Subcutaneous adipose tissue (tissue), 4 donors: ENCODE results near the gene GLIS2. TPM values are rescaled to one million over a fixed set of nuclear protein-coding genes. Genes with fewer than 3 reads are reported as not detected.

Source experiments
- total RNA-seq, 4 donors: library from RNA; depleted of rRNA; stranded (reverse); fragments of >200 nt; gene quantifications; one replicate each; pipeline ENCODE4 v1.1.0, GENCODE V29; 2016
- TF ChIP-seq, protein P1 (sequence below): fragments of 450-650 bp; IDR thresholded peaks from one replicate; pipeline ENCODE4 v1.5.1; 2016; ENCODE audit warnings: low read depth, mild to moderate bottlenecking, control low read depth, antibody characterized with exemption, moderate library complexity

GLIS2 gene
- total RNA-seq, 4 donors from 2014 or later, result 0.85 to 2.1 (median 1.5) TPM

DNA sequence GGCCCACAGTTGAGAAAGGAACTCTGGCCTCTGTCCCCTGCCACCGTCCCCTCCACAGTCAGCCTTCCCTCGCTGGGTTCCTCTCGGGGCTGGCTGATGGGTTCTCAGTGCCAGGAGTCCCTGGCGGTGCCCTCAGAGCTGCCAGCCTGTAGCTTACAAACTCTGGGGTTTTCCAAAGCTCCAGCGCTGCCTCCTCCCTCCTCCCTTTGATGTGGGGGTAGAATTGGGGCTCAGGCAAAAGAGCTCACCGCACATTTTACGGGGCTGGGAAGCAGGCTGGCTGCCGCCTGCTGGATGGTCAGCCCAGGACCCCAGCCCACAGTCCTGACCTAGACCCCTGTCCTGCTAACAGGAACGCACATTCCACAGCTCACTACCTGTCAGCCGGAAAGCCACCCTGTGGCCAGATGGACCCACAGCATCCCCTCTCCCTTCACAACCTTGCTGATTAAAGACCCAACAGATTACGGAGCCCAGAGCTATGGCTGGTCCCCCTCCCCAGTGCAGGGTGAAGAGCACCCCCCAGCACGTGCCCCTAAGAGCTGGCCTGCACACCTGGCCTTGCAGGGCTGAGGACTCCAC, 61.8 kb downstream of the GLIS2 start:
- TF ChIP-seq, protein P1, sequence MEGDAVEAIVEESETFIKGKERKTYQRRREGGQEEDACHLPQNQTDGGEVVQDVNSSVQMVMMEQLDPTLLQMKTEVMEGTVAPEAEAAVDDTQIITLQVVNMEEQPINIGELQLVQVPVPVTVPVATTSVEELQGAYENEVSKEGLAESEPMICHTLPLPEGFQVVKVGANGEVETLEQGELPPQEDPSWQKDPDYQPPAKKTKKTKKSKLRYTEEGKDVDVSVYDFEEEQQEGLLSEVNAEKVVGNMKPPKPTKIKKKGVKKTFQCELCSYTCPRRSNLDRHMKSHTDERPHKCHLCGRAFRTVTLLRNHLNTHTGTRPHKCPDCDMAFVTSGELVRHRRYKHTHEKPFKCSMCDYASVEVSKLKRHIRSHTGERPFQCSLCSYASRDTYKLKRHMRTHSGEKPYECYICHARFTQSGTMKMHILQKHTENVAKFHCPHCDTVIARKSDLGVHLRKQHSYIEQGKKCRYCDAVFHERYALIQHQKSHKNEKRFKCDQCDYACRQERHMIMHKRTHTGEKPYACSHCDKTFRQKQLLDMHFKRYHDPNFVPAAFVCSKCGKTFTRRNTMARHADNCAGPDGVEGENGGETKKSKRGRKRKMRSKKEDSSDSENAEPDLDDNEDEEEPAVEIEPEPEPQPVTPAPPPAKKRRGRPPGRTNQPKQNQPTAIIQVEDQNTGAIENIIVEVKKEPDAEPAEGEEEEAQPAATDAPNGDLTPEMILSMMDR, result no peak

DNA sequence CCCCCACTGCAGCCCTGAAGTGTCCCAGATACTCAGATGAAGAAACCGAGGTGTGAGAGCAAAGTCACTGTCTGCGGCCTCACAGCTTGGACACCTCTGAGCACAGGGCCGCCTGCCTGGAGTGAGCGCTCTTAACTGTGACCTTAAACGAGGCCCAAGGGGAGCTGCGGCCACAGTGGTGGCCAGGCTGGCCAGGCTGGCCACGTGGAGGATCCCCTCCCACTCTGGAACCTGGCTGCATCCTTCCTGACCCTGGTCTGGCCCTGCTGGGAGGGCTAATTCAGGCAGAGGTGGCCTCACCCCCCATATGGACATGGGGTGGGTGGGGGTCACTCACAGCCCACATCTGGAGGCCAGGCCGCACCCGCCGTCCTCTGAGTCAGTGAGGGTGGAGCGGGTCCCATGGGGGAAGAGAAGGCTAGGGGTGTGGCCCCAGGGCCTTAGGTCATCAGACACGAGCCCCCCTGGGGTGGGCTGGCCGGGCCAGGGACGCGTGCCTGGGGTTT, 62.3 kb downstream of the GLIS2 start:
- TF ChIP-seq, protein P1, result no peak

DNA sequence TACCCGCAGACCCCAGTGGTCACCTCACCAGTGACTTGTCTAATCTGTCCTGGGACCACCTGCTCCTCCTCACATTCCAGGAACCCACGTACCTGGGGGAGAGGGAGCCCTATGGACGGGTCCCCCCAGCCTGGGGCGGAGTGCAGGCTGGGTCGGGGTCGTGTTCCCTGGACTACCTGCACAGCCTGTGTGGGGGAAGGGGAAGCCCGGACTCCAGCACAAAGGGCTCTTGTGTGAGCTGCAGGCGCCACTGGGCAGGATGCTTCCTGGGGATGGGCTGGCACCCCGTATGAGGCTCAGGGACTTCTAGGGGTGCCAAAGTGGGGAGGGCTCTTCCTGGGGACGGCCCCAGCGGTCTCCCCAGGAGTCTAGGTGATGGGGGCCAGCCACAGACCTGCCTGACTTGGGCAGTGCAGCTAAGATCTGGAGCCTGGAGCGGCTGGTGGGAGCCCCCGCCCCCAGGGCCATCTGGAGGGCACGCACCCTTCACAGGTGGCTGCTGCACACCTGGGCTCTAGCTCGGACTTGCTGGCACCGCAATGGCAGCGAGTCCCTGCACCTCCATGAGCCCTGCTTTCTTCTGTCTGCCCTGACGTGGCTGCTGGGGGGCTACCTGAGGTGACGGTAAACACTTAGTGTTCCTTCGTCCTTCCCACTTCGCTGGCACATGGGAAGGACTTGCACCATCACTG, 63.3 kb downstream of the GLIS2 start:
- TF ChIP-seq, protein P1, result no peak

DNA sequence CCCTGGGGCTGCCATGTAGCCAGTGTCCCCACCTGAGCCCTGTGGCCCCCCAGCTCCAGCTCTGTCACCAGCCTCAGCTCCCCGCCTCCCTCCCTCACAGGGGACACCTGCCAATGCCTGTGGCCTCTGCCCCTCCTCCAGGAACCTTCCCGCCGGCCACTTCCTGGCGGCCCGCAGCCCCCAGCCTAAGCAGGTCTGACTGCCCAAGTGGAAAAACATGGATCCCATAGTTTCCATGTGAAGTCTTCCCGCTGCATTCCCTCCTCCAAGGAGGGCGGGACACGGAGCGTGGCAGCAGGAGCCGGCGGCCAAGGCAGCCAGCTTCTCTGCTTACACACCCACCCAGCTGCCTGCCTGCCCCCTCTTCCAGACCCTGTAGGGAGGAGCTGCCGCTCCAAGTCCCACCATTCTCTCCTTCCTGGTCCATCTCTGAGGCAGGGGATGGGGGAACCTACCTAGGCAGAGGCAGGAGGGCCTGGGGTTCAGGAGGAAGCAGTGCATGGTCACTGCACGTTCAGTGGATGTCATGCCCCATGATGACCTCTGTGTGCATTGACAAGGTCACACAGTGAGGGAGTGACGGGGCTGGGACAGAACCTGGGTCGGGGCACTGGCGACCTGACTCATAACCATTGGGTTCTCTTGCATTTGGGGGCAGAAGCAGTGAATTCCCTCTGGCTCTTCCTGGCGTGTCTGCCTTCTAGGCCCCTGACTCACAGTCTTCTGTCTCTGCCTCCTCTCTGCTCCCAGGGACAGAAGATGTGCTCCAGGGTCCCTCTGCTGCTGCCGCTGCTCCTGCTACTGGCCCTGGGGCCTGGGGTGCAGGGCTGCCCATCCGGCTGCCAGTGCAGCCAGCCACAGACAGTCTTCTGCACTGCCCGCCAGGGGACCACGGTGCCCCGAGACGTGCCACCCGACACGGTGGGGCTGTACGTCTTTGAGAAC, 64.5 kb downstream of the GLIS2 start:
- TF ChIP-seq, protein P1, result no peak

DNA sequence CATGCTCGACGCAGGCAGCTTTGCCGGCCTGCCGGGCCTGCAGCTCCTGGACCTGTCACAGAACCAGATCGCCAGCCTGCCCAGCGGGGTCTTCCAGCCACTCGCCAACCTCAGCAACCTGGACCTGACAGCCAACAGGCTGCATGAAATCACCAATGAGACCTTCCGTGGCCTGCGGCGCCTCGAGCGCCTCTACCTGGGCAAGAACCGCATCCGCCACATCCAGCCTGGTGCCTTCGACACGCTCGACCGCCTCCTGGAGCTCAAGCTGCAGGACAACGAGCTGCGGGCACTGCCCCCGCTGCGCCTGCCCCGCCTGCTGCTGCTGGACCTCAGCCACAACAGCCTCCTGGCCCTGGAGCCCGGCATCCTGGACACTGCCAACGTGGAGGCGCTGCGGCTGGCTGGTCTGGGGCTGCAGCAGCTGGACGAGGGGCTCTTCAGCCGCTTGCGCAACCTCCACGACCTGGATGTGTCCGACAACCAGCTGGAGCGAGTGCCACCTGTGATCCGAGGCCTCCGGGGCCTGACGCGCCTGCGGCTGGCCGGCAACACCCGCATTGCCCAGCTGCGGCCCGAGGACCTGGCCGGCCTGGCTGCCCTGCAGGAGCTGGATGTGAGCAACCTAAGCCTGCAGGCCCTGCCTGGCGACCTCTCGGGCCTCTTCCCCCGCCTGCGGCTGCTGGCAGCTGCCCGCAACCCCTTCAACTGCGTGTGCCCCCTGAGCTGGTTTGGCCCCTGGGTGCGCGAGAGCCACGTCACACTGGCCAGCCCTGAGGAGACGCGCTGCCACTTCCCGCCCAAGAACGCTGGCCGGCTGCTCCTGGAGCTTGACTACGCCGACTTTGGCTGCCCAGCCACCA, 65.4 kb downstream of the GLIS2 start:
- TF ChIP-seq, protein P1, result no peak

DNA sequence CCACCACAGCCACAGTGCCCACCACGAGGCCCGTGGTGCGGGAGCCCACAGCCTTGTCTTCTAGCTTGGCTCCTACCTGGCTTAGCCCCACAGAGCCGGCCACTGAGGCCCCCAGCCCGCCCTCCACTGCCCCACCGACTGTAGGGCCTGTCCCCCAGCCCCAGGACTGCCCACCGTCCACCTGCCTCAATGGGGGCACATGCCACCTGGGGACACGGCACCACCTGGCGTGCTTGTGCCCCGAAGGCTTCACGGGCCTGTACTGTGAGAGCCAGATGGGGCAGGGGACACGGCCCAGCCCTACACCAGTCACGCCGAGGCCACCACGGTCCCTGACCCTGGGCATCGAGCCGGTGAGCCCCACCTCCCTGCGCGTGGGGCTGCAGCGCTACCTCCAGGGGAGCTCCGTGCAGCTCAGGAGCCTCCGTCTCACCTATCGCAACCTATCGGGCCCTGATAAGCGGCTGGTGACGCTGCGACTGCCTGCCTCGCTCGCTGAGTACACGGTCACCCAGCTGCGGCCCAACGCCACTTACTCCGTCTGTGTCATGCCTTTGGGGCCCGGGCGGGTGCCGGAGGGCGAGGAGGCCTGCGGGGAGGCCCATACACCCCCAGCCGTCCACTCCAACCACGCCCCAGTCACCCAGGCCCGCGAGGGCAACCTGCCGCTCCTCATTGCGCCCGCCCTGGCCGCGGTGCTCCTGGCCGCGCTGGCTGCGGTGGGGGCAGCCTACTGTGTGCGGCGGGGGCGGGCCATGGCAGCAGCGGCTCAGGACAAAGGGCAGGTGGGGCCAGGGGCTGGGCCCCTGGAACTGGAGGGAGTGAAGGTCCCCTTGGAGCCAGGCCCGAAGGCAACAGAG, 66.3 kb downstream of the GLIS2 start:
- TF ChIP-seq, protein P1, result no peak
